GM12875 (cell line): ENCODE data around the gene PRKAR1A.

ENCODE experiments used
- H3K4me3 ChIP-seq: one replicate; pipeline ENCODE4 v1.5.1; 2011; ENCODE audit warnings: low read depth, low read length, control low read depth
- TF ChIP-seq, protein P1 (sequence below): IDR thresholded peaks from 2 replicates; pipeline ENCODE4 v1.5.1; 2011; ENCODE audit warnings: low read depth, mild to moderate bottlenecking, control low read depth, inconsistent platforms, low read length, moderate library complexity, borderline replicate concordance; ENCODE audit not compliant: insufficient read depth

Gene PRKAR1A

DNA sequence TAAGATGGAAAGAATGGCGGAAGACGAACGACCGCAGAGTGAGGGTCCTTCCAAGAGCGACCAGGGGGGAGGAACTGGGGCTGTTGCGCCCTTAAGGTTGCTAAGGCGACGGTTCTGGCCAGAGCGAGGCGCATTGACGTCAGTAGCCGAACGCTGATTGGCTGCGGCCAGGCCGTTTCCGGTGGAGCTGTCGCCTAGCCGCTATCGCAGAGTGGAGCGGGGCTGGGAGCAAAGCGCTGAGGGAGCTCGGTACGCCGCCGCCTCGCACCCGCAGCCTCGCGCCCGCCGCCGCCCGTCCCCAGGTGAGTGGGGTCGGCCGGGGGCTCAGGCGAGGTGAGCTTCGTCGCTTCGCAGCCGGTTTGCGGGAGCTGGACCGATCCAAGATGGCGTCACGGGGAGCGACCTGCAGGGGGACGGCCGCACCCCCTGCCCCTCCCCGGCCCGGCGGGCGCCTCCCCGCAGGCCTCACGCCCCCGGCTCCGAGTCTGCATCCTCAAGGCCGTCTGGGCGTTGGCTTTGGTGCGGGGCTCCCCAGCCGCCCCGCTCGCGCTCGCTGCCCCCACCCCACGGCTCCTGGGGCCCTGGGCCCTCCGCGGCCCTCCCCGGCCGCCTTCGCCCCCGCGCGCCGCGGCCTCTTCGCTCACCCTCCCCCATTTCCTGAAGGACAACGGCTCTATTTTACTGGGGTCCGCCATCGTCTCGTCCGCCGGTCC, at the start of gene PRKAR1A:
PRKAR1A (plus strand) TSS at position 184 of the 713 bp plus-strand sequence. CDS start 2,970 bp downstream, outside the sequence.
- TF ChIP-seq, protein P1, sequence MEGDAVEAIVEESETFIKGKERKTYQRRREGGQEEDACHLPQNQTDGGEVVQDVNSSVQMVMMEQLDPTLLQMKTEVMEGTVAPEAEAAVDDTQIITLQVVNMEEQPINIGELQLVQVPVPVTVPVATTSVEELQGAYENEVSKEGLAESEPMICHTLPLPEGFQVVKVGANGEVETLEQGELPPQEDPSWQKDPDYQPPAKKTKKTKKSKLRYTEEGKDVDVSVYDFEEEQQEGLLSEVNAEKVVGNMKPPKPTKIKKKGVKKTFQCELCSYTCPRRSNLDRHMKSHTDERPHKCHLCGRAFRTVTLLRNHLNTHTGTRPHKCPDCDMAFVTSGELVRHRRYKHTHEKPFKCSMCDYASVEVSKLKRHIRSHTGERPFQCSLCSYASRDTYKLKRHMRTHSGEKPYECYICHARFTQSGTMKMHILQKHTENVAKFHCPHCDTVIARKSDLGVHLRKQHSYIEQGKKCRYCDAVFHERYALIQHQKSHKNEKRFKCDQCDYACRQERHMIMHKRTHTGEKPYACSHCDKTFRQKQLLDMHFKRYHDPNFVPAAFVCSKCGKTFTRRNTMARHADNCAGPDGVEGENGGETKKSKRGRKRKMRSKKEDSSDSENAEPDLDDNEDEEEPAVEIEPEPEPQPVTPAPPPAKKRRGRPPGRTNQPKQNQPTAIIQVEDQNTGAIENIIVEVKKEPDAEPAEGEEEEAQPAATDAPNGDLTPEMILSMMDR = 0 out of 2 replicates have a peak, but pooled peaks have one; percentile 1
- peak within 1 kb of the TSS; percentile 84 for H3K4me3 ChIP-seq

DNA sequence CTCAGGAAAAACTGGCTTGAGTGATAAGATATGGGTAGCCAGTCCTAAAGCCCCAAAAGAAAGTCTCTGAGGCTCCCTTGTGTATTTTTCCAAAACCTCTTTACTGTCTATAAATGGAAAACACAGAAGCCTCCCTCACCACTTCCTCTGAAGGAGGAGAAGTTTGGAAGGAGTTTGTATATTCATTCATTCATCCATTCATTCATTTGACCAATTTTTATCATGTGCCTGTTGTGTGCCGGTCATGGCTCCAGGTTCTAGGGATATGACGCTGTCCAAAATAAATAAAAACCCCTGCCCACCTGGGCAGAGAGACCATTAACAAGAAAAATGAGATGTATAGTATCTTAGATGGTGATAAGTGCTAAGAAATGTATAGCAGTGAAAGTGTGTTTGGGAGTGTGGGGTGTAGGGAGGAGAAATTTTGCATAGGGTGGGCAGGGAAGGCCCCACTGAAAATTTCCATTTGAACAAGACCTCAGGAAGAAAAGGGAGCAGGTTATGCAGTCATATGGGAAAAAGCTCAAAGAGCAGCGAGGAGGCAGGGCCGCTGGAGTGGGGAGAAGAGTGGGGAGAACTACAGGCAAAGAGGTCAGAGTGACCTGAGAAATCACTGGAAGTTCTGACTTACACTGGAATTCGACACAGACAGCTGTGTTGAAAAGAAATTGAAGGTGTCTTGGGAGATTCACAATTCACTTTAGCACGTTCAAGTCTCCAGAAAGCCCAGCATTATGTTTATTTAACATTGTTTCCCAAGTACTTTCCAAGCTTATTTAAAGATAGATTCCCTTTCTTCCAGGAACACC, 48.8 kb upstream of the PRKAR1A start:
- TF ChIP-seq, protein P1 = no peak
- H3K4me3 ChIP-seq = no peak overlapping the region

DNA sequence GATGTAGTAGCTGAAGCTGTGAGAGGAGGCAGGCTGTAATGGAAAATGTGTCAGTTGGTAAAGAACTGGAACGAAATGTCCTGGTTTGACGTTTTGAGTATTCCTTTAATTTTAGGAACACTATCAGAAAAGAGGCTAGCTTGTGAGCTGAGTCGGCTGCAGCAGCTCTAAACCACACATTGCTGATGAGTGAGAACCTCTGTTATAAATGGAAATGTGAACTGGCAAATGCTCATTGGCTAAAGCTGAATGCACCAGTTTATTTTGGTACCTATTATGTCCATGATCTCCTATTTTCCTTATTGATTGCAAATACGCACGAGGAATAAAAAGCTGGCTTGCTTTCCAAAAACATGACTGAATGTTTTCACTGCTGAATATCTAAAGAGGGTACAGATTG, 43.9 kb upstream of the PRKAR1A start:
- TF ChIP-seq, protein P1 = no peak
- no peak overlapping the region for H3K4me3 ChIP-seq

GRCh38 chr17:68468788-68469187, 43.4 kb upstream of the PRKAR1A start:
- TF ChIP-seq, protein P1 = no peak
- H3K4me3 ChIP-seq = no peak overlapping the region

GRCh38 chr17:68470961-68471360, 41.3 kb upstream of the PRKAR1A start:
- TF ChIP-seq, protein P1 = no peak
- no peak overlapping the region for H3K4me3 ChIP-seq

- TF ChIP-seq, protein P1 = no peak
- H3K4me3 ChIP-seq = no peak overlapping the region
These were observed 31.3 kb upstream of the PRKAR1A start for GRCh38 chr17:68480885-68481284.
